GM13976 (cell line): ENCODE measurements around the gene OSBPL1A.
"Not testable (repeated sequence)": the region's sequence is repeated elsewhere in the genome, so short reads cannot be mapped to it uniquely, and the experiment has no call there.

Experiments
- DNase-seq: peaks from one replicate; pipeline ENCODE4 v3.0.0; 2012; ENCODE audit warnings: low spot score
- in situ Hi-C: fragments of 300-500 bp; cut with MboI; formaldehyde crosslinking; loops from one replicate; pipeline ENCODE4 v1.12.0; 2022; ENCODE audit warnings: low sequenced_read_pairs, mixed read lengths, inconsistent platforms; ENCODE audit not compliant: unreplicated experiment
- TF ChIP-seq, protein P1 (sequence below): IDR thresholded peaks from 2 replicates; pipeline ENCODE4 v1.5.1; 2012; ENCODE audit warnings: borderline replicate concordance, mild to moderate bottlenecking; ENCODE audit not compliant: insufficient read depth; ENCODE audit errors: extremely low read depth, missing control alignments, control extremely low read depth

Gene OSBPL1A

DNA sequence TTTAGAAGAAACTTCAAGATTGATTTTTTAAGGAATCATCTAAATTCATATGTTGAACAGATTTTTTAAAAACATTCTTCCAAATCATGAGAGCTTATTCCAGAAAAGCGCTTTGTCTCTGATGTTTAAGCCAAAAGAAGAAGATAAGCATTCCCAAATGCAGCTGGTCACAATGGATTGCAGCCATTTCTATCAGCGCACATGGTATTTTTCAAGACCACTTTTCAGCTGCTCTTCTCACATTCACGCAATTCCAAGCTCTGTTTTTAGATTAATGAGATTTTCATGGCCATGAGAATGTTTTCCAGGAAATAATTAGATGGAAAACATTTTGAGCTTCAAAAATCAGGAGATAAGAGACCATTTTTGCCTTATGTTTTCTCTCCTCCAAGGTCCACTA is 8.7 kb downstream of the OSBPL1A start:
- DNase-seq, result no peak
- in situ Hi-C loops, result no loop called here
- TF ChIP-seq, protein P1, sequence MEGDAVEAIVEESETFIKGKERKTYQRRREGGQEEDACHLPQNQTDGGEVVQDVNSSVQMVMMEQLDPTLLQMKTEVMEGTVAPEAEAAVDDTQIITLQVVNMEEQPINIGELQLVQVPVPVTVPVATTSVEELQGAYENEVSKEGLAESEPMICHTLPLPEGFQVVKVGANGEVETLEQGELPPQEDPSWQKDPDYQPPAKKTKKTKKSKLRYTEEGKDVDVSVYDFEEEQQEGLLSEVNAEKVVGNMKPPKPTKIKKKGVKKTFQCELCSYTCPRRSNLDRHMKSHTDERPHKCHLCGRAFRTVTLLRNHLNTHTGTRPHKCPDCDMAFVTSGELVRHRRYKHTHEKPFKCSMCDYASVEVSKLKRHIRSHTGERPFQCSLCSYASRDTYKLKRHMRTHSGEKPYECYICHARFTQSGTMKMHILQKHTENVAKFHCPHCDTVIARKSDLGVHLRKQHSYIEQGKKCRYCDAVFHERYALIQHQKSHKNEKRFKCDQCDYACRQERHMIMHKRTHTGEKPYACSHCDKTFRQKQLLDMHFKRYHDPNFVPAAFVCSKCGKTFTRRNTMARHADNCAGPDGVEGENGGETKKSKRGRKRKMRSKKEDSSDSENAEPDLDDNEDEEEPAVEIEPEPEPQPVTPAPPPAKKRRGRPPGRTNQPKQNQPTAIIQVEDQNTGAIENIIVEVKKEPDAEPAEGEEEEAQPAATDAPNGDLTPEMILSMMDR, result no peak

DNA sequence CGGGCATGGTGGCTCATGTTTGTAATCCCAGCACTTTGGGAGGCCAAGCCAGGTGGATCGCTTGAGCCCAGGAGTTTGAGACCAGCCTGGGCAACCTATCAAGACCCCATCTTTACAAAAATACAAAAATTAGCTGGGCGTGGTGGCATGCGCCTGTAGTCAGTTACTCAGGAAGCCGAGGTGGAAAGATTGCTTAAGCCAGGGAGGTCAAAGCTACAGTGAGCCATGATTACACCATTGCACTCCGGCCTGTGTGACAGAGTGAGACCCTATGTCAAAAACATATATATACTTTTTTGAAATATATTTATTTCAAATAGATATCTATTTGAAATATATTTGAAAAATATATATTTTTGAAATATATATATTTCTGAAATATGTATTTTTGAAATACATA is 10.9 kb downstream of the OSBPL1A start:
- in situ Hi-C loops, result no loop called here
- no peak for DNase-seq
- TF ChIP-seq, protein P1, result no peak

GRCh38 chr18:24381126-24381525 is 16.5 kb downstream of the OSBPL1A start:
- in situ Hi-C loops, result no loop called here
- DNase-seq, result no peak

GRCh38 chr18:24380163-24380747 is 17.4 kb downstream of the OSBPL1A start:
- no peak for DNase-seq
- in situ Hi-C loops, result no loop called here
- TF ChIP-seq, protein P1, result no peak

More at GRCh38 chr18:24381126-24381525, 16.5 kb downstream of the OSBPL1A start:
- TF ChIP-seq, protein P1, result no peak

DNA sequence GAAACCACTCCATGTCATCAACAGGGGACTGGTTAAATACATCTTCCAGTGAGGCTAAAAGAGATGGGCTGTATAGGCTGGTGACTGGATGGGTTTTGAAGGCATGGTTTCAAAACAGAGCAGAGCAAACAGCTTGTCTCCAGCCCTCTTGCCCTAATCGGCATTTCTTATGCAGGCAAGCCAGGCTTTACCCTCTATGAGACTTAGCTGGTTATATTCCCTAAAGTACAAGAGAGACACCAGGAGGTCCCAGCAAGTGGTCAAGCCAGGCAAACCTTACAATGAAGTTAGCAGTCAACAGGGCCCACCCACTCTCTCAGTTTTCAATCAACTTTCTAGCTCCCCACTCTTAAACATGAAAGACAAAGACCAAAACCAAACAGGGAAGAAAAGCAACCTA is 19.0 kb downstream of the OSBPL1A start:
- TF ChIP-seq, protein P1, result no peak
- in situ Hi-C loops, result no loop called here
- DNase-seq, result no peak

DNA sequence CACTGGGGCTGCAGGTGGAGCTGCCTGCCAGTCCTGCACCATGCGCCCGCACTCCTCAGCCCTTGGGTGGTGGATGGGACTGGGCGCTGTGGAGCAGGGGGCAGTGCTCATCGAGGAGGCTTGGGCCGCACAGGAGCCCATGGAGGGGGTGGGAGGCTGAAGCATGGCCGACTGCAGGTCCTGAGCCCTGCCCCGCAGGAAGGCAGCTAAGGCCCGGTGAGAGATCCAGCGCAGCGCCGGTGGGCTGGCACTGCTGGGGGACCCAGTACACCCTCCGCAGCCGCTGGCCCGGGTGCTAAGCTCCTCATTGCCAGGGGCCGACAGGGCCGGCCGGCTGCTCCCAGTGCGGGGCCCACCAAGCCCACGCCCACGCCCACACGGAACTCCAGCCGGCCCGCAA is 21.1 kb downstream of the OSBPL1A start:
- in situ Hi-C loops, DNase-seq: not testable (repeated sequence)

DNA sequence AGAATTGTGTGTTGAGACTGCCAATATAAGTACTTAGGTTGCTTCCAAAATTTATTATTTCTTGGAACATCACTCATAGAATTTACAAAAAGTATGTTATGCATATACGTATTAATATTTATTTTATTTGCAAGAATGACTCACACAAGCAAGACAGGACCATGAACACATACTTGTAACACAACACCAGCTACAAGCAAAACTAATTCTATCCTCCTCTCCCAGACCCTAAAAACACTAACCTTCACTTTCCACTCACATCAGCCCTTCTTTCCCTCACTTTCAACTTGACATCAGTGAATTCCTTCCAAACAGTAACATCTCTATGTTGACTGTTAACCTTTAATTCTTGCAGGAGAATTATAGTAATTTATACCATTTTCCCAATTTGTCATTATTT is 24.3 kb downstream of the OSBPL1A start:
- TF ChIP-seq, protein P1, result no peak
- no peak for DNase-seq
- in situ Hi-C loops, result no loop called here
